K562 (cell line): ENCODE measurements around the gene PDLIM7. TPM values are rescaled to one million over a fixed set of nuclear protein-coding genes. Genes with fewer than 3 reads are reported as not detected.
A peak's percentile ranks its signal among the peaks of the same experiment; 100 is the strongest.

Source experiments
- C11orf30 ChIP-seq: fragments of 450-650 bp; IDR thresholded peaks from 2 replicates; pipeline ENCODE4 v1.6.1; 2016; ENCODE audit warnings: low read depth, mild to moderate bottlenecking
- CBX5 ChIP-seq: IDR thresholded peaks from 2 replicates; pipeline ENCODE4 v1.6.1; 2014; ENCODE audit warnings: low read depth, borderline replicate concordance
- EGR1 ChIP-seq: fragments of 450-650 bp; conservative IDR thresholded peaks from 2 replicates; pipeline ENCODE4 v1.6.1; 2017; ENCODE audit warnings: mild to moderate bottlenecking
- FOXK1 ChIP-seq: sonication (generic); formaldehyde crosslinking; IDR thresholded peaks from 2 replicates; pipeline ENCODE4 v1.8.0; 2022; ENCODE audit warnings: missing genetic modification reagents, mild to moderate bottlenecking, borderline replicate concordance
- JUN ChIP-seq, 2 experiments: sonication (generic) in 1 of 2; formaldehyde crosslinking in 1 of 2; IDR thresholded peaks; 2 replicates each; pipeline versions ENCODE4 v1.6.1 to v1.8.0; 2012 to 2022; ENCODE audit warnings: borderline replicate concordance in 2 of 2, mild to moderate bottlenecking in 2 of 2, improper control_type of control experiment in 1 of 2, low read depth in 1 of 2, low read length in 1 of 2, missing genetic modification reagents in 1 of 2
- MAFK ChIP-seq: IDR thresholded peaks from 2 replicates; pipeline ENCODE4 v1.6.1; 2011; ENCODE audit warnings: low read length, improper control_type of control experiment
- MYC ChIP-seq, 2 experiments: fragments of 250-450 bp in 1 of 2; sonication (Bioruptor Pico) in 1 of 2; IDR thresholded peaks; 2 replicates each; pipeline versions ENCODE4 v1.5.1 to v1.6.1; 2012 to 2021; ENCODE audit warnings: low read depth in 2 of 2, borderline replicate concordance in 1 of 2, improper control_type of control experiment in 1 of 2, low read length in 1 of 2, mild to moderate bottlenecking in 1 of 2, moderate library complexity in 1 of 2
- POLR3A ChIP-seq: IDR thresholded peaks from 2 replicates; pipeline ENCODE4 v1.6.1; 2011; ENCODE audit warnings: borderline replicate concordance, mild to moderate bottlenecking, moderate library complexity; ENCODE audit not compliant: insufficient read length, insufficient read depth; ENCODE audit errors: extremely low read depth
- RBM17 ChIP-seq: fragments of 200-400 bp; formaldehyde crosslinking; IDR thresholded peaks from 2 replicates; pipeline ENCODE4 v1.6.1; 2017; ENCODE audit warnings: low read depth, mild to moderate bottlenecking, low read length, borderline replicate concordance
- RFX7 ChIP-seq: fragments of 250-450 bp; sonication (Bioruptor Pico); IDR thresholded peaks from 2 replicates; pipeline ENCODE4 v1.5.1; 2021; ENCODE audit warnings: mild to moderate bottlenecking
- TARDBP ChIP-seq: fragments of 450-650 bp; IDR thresholded peaks from 2 replicates; pipeline ENCODE4 v1.6.1; 2016
- ZNF311 ChIP-seq: fragments of 250-450 bp; sonication (Bioruptor Pico); IDR thresholded peaks from 2 replicates; pipeline ENCODE4 v1.4.0; 2020; ENCODE audit warnings: mild to moderate bottlenecking, moderate library complexity
- polyA plus RNA-seq, 8 experiments: library from polyadenylated mRNA; depleted of rRNA in 4 of 8; stranded (reverse) in 5 of 8; unstranded in 3 of 8; fragments of >200 nt; fragmentation: Nextera tagmentation in 2 of 8; fragmentation: Illumina TruSeq in 1 of 8; extraction: Ambion mirVana in 2 of 8; extraction: Trizol in 1 of 8; gene quantifications; 2 replicates each; pipeline versions ENCODE4 v1.2.1 to v1.2.3, GENCODE V29; 2011 to 2014; ENCODE audit warnings: inconsistent platforms in 1 of 8, missing spikeins in 1 of 8
- total RNA-seq, 7 experiments: library from RNA; depleted of rRNA in 6 of 7; stranded (reverse); fragments of >200 nt in 6 of 7; fragmentation: Illumina TruSeq in 2 of 7; extraction: Trizol in 2 of 7; gene quantifications; 2 replicates each; pipeline versions ENCODE4 v1.2.1 to v1.2.3, GENCODE V29; 2011 to 2021; ENCODE audit warnings: low replicate concordance in 1 of 7
- TF ChIP-seq, protein P1 (sequence below): sonication (generic); formaldehyde crosslinking; IDR thresholded peaks from 2 replicates; pipeline ENCODE4 v1.8.0; 2022; ENCODE audit warnings: mild to moderate bottlenecking, low read depth, missing genetic modification reagents
- TF ChIP-seq, protein P2 (sequence below): sonication (generic); formaldehyde crosslinking; IDR thresholded peaks from 2 replicates; pipeline ENCODE4 v1.8.1; 2022; ENCODE audit warnings: missing genetic modification reagents
- TF ChIP-seq, protein P3 (sequence below): fragments of 450-650 bp; IDR thresholded peaks from 2 replicates; pipeline ENCODE4 v1.7.1; 2018; ENCODE audit warnings: mild to moderate bottlenecking, low read depth; ENCODE audit not compliant: partially characterized antibody
- TF ChIP-seq, protein P4 (sequence below), 2 experiments: fragments of 200-800 bp in 1 of 2; sonication (Bioruptor generic) in 1 of 2; sonication (generic) in 1 of 2; formaldehyde crosslinking in 1 of 2; IDR thresholded peaks in 1 of 2; conservative IDR thresholded peaks in 1 of 2; 2 replicates each; pipeline versions ENCODE4 v1.5.0 to v1.6.1; 2016 to 2020; ENCODE audit warnings: missing compliant biosample characterization in 1 of 2, missing genetic modification characterization in 1 of 2, missing genetic modification reagents in 1 of 2
- TF ChIP-seq, protein P5 (sequence below): fragments of 450-650 bp; IDR thresholded peaks from 2 replicates; pipeline ENCODE4 v1.7.0; 2016; ENCODE audit warnings: borderline replicate concordance

The PDLIM7 gene
- total and polyA plus RNA-seq, 9 of the 15 experiments (the other 6 are each of a cell fraction or from before 2014, with no cell fraction given): 2.1 to 124 (median 32.6) TPM

DNA sequence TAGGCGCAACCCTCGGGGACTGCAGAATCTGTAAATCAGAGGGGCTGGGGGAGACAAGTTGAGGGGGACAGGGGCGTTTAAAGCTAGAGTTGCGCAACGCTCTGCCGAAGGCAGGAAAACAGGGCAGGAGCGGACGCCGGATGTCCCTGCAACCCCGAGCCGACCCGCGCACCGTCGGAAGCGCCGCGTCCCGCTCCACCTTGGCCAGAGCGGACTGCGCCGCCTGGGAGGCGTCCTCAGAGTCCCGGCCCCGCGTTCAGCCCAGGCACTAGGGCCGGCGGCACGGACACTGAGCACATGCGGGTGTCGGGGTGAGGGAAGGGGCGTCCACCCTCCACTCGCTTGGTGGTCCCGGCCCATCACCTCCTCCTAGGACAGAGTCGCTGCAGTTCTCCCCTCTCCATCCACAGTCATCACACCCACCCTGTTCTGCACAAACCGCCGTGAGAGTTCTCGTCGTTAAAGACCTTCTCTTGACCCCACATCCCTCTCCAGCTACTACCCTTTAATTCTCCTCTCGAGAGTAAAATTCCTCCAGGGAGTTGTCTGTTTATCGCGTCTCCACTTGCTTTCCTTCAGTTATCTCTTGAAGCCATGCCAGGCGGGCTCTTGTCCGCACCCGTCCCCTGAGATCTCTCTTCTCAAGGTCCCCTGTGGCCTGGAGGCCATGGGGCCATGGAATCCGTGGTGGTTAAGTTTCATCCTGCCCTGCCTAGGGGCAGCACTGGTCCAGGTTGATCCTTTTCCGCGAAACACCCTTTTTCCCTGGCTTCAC, 796 bp upstream of the PDLIM7 start (continued):
- TF ChIP-seq, protein P1, sequence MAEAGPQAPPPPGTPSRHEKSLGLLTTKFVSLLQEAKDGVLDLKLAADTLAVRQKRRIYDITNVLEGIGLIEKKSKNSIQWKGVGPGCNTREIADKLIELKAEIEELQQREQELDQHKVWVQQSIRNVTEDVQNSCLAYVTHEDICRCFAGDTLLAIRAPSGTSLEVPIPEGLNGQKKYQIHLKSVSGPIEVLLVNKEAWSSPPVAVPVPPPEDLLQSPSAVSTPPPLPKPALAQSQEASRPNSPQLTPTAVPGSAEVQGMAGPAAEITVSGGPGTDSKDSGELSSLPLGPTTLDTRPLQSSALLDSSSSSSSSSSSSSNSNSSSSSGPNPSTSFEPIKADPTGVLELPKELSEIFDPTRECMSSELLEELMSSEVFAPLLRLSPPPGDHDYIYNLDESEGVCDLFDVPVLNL (CRISPR knock-in tag): no peak
- TF ChIP-seq, protein P2, sequence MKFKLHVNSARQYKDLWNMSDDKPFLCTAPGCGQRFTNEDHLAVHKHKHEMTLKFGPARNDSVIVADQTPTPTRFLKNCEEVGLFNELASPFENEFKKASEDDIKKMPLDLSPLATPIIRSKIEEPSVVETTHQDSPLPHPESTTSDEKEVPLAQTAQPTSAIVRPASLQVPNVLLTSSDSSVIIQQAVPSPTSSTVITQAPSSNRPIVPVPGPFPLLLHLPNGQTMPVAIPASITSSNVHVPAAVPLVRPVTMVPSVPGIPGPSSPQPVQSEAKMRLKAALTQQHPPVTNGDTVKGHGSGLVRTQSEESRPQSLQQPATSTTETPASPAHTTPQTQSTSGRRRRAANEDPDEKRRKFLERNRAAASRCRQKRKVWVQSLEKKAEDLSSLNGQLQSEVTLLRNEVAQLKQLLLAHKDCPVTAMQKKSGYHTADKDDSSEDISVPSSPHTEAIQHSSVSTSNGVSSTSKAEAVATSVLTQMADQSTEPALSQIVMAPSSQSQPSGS (CRISPR knock-in tag): no peak
- TF ChIP-seq ZNF311: no peak
- TF ChIP-seq JUN (IDR thresholded peaks at IDR 0.05; ENCODE audit: borderline replicate concordance, low read depth, low read length): no peak
- TF ChIP-seq JUN (CRISPR knock-in tag; IDR thresholded peaks at IDR 0.05; ENCODE audit: borderline replicate concordance): peak; percentile 62; the same call in 1 of the 2 replicates
- TF ChIP-seq C11orf30: no peak
- TF ChIP-seq RBM17: no peak
- no peak for TF ChIP-seq MYC (IDR thresholded peaks at IDR 0.05; ENCODE audit: low read depth, low read length)
- no peak for TF ChIP-seq MYC (CRISPR knock-in tag; IDR thresholded peaks at IDR 0.05; ENCODE audit: borderline replicate concordance, low read depth)
- no peak for TF ChIP-seq TARDBP
- no peak for TF ChIP-seq EGR1
- no peak for TF ChIP-seq CBX5
- no peak for TF ChIP-seq MAFK
- TF ChIP-seq, protein P3, sequence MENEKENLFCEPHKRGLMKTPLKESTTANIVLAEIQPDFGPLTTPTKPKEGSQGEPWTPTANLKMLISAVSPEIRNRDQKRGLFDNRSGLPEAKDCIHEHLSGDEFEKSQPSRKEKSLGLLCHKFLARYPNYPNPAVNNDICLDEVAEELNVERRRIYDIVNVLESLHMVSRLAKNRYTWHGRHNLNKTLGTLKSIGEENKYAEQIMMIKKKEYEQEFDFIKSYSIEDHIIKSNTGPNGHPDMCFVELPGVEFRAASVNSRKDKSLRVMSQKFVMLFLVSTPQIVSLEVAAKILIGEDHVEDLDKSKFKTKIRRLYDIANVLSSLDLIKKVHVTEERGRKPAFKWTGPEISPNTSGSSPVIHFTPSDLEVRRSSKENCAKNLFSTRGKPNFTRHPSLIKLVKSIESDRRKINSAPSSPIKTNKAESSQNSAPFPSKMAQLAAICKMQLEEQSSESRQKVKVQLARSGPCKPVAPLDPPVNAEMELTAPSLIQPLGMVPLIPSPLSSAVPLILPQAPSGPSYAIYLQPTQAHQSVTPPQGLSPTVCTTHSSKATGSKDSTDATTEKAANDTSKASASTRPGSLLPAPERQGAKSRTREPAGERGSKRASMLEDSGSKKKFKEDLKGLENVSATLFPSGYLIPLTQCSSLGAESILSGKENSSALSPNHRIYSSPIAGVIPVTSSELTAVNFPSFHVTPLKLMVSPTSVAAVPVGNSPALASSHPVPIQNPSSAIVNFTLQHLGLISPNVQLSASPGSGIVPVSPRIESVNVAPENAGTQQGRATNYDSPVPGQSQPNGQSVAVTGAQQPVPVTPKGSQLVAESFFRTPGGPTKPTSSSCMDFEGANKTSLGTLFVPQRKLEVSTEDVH: no peak
- TF ChIP-seq RFX7: no peak
- TF ChIP-seq POLR3A: no peak
- TF ChIP-seq, protein P4, sequence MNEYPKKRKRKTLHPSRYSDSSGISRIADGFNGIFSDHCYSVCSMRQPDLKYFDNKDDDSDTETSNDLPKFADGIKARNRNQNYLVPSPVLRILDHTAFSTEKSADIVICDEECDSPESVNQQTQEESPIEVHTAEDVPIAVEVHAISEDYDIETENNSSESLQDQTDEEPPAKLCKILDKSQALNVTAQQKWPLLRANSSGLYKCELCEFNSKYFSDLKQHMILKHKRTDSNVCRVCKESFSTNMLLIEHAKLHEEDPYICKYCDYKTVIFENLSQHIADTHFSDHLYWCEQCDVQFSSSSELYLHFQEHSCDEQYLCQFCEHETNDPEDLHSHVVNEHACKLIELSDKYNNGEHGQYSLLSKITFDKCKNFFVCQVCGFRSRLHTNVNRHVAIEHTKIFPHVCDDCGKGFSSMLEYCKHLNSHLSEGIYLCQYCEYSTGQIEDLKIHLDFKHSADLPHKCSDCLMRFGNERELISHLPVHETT (CRISPR knock-in tag; conservative IDR thresholded peaks at IDR 0.05 in 1 of 2, IDR thresholded peaks at IDR 0.05 in 1 of 2): no peak
- TF ChIP-seq, protein P5, sequence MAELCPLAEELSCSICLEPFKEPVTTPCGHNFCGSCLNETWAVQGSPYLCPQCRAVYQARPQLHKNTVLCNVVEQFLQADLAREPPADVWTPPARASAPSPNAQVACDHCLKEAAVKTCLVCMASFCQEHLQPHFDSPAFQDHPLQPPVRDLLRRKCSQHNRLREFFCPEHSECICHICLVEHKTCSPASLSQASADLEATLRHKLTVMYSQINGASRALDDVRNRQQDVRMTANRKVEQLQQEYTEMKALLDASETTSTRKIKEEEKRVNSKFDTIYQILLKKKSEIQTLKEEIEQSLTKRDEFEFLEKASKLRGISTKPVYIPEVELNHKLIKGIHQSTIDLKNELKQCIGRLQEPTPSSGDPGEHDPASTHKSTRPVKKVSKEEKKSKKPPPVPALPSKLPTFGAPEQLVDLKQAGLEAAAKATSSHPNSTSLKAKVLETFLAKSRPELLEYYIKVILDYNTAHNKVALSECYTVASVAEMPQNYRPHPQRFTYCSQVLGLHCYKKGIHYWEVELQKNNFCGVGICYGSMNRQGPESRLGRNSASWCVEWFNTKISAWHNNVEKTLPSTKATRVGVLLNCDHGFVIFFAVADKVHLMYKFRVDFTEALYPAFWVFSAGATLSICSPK: no peak
- TF ChIP-seq FOXK1 (CRISPR knock-in tag): no peak
